HCT116 (cell line): ENCODE measurements around the gene TLL2.

Experiments used
- CTCF ChIP-seq, 3 experiments: fragments of 200-600 bp in 1 of 3; sonication (generic) in 1 of 3; IDR thresholded peaks in 2 of 3; conservative IDR thresholded peaks in 1 of 3; 2 replicates each; pipeline ENCODE4 v1.5.1; 2012 to 2017; ENCODE audit warnings: low read depth in 2 of 3, low read length in 2 of 3, antibody characterized with exemption in 1 of 3, borderline replicate concordance in 1 of 3, control low read depth in 1 of 3, mild to moderate bottlenecking in 1 of 3, mixed read lengths in 1 of 3, mixed run types in 1 of 3, moderate library complexity in 1 of 3; ENCODE audit not compliant: insufficient read depth in 1 of 3
- EGR1 ChIP-seq: IDR thresholded peaks from 2 replicates; pipeline ENCODE4 v1.6.1; 2012; ENCODE audit warnings: low read depth
- EZH2 ChIP-seq: fragments of 200-600 bp; sonication (generic); IDR thresholded peaks from 2 replicates; pipeline ENCODE4 v1.6.1; 2017; ENCODE audit warnings: antibody characterized with exemption, mixed run types
- POLR2A ChIP-seq: IDR thresholded peaks from 2 replicates; pipeline ENCODE4 v1.7.0; 2011; ENCODE audit warnings: borderline replicate concordance; ENCODE audit not compliant: insufficient read depth, insufficient read length; ENCODE audit errors: extremely low read depth
- SIN3A ChIP-seq: IDR thresholded peaks from 2 replicates; pipeline ENCODE4 v1.6.1; 2012; ENCODE audit warnings: low read depth
- TF ChIP-seq, protein P1 (sequence below): IDR thresholded peaks from 2 replicates; pipeline ENCODE4 v1.6.1; 2012; ENCODE audit warnings: low read depth

- no peak for TF ChIP-seq CTCF (IDR thresholded peaks at IDR 0.05 in 2 of 3, conservative IDR thresholded peaks at IDR 0.05 in 1 of 3; ENCODE audit: borderline replicate concordance in 1 of 3, insufficient read depth in 1 of 3, low read depth in 2 of 3, low read length in 2 of 3)
- TF ChIP-seq EZH2 = no peak
- no peak for TF ChIP-seq EGR1
- no peak for TF ChIP-seq SIN3A
- TF ChIP-seq, protein P1, sequence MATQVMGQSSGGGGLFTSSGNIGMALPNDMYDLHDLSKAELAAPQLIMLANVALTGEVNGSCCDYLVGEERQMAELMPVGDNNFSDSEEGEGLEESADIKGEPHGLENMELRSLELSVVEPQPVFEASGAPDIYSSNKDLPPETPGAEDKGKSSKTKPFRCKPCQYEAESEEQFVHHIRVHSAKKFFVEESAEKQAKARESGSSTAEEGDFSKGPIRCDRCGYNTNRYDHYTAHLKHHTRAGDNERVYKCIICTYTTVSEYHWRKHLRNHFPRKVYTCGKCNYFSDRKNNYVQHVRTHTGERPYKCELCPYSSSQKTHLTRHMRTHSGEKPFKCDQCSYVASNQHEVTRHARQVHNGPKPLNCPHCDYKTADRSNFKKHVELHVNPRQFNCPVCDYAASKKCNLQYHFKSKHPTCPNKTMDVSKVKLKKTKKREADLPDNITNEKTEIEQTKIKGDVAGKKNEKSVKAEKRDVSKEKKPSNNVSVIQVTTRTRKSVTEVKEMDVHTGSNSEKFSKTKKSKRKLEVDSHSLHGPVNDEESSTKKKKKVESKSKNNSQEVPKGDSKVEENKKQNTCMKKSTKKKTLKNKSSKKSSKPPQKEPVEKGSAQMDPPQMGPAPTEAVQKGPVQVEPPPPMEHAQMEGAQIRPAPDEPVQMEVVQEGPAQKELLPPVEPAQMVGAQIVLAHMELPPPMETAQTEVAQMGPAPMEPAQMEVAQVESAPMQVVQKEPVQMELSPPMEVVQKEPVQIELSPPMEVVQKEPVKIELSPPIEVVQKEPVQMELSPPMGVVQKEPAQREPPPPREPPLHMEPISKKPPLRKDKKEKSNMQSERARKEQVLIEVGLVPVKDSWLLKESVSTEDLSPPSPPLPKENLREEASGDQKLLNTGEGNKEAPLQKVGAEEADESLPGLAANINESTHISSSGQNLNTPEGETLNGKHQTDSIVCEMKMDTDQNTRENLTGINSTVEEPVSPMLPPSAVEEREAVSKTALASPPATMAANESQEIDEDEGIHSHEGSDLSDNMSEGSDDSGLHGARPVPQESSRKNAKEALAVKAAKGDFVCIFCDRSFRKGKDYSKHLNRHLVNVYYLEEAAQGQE = no peak
- no peak for TF ChIP-seq POLR2A
Observed at GRCh38 chr10:96431211-96431970, 82.3 kb downstream of the TLL2 start.
